GM19240 (cell line): ENCODE data around the gene NTM.

Experiments
- DNase-seq: peaks from one replicate; pipeline ENCODE4 v3.0.0; 2011; ENCODE audit warnings: low spot score; ENCODE audit not compliant: insufficient read length

The NTM gene

GRCh38 chr11:131951121-131951520, 580.7 kb downstream of the NTM start:
- no peak for DNase-seq

GRCh38 chr11:131954146-131954545, 583.7 kb downstream of the NTM start:
- no peak for DNase-seq

DNA sequence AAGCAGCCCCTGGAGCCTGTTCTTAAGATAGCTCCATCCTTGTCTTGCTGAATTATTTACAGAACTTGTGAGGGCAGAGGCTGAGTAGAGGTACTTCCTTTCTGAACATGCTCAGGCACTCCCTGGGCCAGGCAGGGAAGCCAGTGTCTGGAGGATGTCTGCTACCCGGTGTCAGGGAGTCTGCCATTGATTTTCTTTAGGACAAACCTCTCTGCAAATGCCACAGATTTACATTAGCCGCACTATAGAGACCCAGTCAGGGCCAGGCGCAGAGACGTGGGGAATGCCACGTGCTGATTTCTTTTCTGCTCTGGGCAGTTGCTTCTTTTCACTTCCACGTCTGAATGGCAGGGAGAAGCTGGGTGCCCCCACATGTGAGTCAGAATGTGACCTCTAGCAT, 585.5 kb downstream of the NTM start:
- DNase-seq = no peak

DNA sequence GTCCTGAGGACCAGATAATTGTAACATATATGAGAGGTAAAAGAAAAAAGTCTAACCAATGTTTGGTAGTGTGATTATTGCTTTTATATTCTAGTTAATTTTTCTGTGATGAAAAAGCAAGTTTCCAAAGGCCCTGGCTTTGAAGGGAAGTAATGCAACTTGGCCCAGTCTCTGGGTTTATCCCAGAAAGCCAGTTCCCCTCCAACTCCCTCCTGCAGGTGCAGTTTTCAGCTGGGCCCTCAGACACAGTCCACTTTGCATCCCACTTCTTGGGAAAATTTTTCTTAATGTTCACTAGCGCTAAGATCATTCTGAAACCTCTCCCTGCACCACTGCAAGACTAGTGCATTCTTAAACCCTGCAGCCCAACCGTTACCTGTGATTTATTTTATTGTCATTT, 586.8 kb downstream of the NTM start:
- no peak for DNase-seq

GRCh38 chr11:131957875-131958274, 587.5 kb downstream of the NTM start:
- DNase-seq = no peak

- no peak for DNase-seq
Measured at GRCh38 chr11:131962818-131963217, 592.4 kb downstream of the NTM start.

DNA sequence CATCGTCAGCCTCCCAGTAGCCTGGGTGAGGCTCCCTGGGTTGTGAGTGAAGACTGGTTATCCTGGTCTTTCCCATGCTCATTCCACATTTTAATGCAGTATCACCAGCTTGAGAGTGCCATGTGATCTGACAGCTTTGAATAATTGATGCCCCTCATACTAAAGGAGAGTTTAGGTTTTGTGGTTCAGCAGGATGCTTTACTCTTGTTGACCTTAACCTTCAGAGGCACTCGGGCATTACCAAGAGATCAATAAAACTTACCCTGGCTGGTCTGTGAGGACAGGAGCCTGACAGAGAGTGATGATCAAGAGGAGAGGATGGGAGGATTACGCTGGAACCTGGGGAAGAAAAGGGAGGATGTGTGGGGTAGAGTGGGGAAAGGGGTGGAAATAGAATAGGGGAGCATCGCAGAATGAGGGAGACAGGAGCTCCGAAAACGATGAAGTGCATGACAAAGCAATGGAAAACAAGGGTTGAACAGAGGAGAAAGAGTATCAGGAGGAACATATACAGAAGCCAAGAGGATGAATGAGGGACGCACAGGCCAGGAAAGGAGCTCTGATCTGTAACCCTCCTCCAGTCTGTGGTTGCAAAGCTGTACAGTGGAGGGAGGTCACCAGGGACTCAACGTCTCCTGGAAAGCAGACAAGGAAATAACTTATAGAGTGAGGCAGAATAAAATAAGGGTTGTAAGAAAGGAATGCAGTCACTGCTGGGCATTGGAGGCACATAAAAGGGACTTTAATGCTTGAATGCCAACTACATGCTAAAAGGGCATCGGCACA, 594.5 kb downstream of the NTM start:
- no peak for DNase-seq

DNA sequence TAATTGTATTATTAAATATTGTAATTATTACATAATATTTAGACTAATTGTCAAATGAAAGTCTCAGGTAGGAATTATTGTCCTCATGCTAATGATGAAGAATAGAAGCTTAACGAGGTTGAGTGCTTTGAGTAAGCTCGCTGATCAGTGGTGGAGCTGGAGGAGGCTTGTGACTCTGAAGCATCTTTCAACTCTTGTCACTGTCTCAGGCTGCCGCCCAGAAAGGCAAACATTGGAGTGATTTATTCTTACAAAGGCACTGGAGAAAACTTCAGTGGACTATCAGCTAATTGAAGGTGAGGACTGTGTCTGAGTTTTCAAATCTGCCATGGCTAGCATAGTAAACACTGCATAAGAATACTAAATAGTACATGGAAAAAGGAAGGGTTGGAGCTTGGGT, 595.1 kb downstream of the NTM start:
- no peak for DNase-seq

- DNase-seq = no peak
Measured at GRCh38 chr11:131966667-131967066, 596.3 kb downstream of the NTM start.

DNA sequence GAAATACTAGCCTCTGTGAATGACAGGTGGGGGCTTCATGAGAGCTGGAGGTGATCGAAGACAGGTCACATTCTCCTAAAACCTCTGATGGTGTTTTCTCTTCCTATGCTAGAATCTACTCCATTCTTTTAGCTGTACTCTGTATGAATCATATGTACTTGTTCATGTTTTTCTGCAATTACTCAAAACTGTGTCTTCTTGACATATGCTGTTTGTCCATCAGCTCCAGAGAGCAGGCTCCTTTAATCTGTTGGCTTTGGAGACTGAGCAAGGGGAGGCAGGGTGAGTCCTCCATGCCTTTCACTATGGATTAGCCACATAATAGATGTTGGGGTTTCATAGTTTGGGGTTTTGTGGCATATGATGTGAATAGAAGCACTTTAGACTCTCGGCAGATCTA, 598.8 kb downstream of the NTM start:
- DNase-seq = no peak

DNA sequence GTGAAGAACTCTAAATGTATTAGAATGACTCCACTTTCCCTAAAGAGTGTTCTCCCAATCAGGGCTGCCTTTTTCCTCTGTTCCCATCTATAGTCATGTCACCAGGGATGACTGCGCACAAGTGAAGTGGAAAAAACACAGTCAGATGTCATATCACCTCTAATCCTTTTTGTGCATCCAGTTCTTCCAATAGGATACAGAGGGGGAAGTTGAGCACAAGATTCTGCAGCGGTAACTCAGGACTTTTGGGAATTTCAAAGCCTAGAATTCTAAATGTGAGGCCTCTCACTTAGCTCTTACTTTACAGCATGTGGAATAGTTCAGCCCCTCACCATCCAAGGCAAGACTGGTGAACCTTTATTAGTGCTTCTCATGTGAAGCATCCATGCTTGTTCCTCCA, 602.6 kb downstream of the NTM start:
- no peak for DNase-seq

DNA sequence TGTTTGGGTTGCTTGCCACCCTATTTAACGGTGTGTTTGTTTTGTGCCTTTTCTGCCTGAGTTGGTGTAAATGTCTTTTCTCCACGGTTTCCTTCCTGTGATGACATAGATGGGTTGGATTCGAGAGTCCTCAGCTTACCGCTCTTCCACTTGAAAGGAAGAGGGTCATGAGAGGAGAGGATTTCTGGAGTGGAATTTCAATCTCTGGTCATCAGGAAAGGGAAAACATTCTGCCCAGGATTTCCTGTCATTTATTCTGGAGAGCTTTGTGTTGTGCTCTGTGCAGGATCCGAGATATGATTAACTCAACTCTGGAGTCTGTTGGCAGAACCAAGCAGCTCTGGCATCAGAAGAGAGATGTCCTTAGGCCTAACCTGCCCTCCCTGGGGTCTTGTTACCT, 605.2 kb downstream of the NTM start:
- no peak for DNase-seq

- DNase-seq = no peak
Measured at GRCh38 chr11:131976021-131976420, 605.6 kb downstream of the NTM start.

DNA sequence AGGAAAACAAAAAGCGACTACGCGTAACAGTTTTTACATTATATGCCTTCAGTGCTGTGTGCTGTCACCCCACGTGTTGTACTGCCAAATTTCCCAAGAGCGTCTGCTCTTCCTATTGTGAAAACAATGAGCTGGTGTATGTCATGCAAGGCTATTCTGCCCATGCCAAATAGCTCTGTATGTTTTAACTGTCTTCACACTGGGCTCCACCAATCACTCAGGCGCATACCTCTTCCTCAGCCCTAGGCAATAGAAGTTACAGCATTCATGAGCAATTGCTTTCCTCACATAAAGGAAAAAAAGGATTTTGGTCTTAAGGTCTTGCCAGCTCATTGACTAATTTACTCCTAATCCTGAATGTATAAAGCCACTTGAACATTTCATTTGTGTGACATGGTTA, 606.8 kb downstream of the NTM start:
- DNase-seq = no peak

- no peak for DNase-seq
Measured at GRCh38 chr11:131977854-131978253, 607.4 kb downstream of the NTM start.

- no peak for DNase-seq
Measured at GRCh38 chr11:131978351-131978750, 607.9 kb downstream of the NTM start.

DNA sequence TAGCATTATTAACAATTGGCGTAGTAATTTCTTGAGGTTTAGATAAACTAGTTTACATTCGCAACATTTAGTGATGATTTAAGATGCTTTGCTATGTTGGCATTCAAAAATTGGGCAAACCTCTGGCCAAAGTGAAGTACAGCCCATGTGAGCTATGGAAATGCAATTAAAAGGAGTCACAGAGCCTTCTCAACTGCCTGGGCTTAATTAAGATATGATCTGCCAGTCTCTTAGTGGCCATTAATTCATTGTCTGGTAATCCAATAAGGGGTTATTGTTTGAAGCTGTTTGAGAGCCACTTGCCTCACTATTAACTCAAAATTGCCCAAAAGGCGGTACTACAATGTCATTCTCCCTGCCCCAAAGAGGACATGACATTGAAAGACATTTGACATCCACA, 608.9 kb downstream of the NTM start:
- no peak for DNase-seq

- DNase-seq = no peak
Measured at GRCh38 chr11:131980199-131980598, 609.8 kb downstream of the NTM start.

GRCh38 chr11:131980888-131981668, 610.7 kb downstream of the NTM start:
- DNase-seq = no peak

- no peak for DNase-seq
Measured at GRCh38 chr11:131982154-131982553, 611.7 kb downstream of the NTM start.

- no peak for DNase-seq
Measured at GRCh38 chr11:131985846-131986301, 615.5 kb downstream of the NTM start.

- DNase-seq = no peak
Measured at GRCh38 chr11:131987703-131988102, 617.3 kb downstream of the NTM start.

GRCh38 chr11:131991606-131992005, 621.2 kb downstream of the NTM start:
- no peak for DNase-seq
